GM19240 (cell line): ENCODE results near the gene RNF215.
A peak's percentile ranks its signal among the peaks of the same experiment; 100 is the strongest.

ENCODE experiments used
- DNase-seq: peaks from one replicate; pipeline ENCODE4 v3.0.0; 2011; ENCODE audit warnings: low spot score; ENCODE audit not compliant: insufficient read length

RNF215 gene

DNA sequence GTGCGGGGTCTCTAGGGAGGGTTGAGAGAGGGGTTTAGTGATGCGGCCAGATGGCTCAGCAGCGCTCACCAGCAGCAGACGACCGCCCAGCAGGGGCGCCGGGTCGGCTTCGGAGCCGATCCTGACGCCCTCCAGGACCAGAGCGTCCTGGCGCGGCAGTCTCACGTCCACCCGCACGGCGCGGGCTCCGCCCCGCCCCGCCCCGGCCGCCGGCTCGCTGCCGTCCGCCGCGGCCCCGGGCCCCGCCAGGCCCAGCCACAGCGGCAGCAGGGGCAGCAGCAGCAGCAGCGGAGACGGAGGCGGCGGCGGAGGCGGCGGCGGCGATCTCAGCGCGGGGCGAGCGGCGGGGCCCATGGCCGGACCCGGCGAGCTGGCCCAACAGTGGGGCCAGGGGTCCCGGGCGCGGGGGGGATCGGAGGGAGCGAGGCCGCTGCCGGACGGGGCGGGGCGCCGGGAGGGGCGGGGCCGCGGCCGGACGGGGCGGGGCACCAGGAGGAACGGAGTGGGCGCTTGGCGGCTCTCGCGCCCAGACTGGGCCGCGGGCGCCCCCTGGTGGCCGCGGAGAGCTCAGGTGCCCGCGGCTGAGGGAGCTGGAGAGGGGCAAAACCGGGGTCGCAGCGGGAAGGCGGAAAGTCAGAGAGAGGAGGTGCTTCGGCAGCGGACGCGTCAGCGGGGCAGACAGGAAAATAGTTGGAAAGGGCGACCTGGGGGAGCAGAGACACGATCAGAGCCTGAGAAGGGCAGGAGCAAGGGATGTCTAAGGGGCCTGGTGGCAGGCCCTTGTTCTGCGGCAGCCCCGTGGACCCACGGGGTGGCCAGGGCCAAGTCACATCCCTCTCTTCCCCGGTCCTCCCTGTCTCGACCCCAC lies at the start of gene RNF215:
Gene RNF215 (minus strand): TSS at position 452 of the 868 bp plus-strand sequence. CDS start 98 bp downstream, at position 354.
- peak; percentile 83 for DNase-seq

- DNase-seq = no peak
These were observed 49.0 kb upstream of the RNF215 start for GRCh38 chr22:30436196-30436595.

GRCh38 chr22:30435674-30436126 lies 48.5 kb upstream of the RNF215 start:
- DNase-seq = peak; percentile 25

GRCh38 chr22:30434843-30435242 lies 47.6 kb upstream of the RNF215 start:
- DNase-seq = no peak

GRCh38 chr22:30433773-30434172 lies 46.6 kb upstream of the RNF215 start:
- DNase-seq = no peak

DNA sequence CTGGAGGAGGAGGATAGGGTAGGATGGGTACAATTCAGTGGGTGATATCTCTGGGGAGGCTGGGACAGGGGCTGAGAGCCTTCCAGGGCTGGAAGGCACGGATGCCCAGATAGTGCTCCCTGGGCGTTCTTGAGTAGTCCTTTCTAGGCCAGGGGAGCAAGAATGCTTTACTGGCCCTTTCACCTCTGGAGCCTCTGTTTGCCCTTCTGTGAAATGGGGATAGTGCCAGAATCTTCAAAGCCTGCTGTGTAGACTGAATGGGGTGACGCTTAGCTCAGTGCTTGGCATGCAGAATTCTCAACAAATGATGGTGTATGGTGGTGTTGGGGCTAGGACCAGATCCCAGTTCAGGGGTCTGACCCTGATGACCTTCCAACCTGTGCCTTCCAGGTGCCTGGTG lies 46.0 kb upstream of the RNF215 start:
- no peak for DNase-seq

- DNase-seq = no peak
These were observed 45.3 kb upstream of the RNF215 start for GRCh38 chr22:30432520-30432919.

DNA sequence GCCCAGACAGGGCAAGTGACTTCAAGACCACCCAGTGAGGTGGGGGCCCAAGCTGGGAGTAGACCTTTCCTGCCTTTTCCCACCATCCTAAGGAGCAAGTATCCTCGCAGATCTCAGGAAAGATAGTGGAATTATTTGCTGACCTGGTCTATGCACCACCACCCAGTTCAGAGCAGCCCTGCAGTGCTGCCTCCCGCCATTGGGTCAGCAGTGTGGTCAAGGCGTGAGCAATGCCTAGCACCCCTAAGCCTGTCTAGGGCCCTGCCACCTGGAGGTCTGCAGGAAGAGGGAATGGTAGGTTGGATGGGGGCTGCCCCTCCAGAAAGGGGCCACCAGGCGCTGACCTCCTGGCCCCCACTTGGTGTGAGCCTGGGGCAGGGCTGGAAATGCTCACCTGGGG lies 44.9 kb upstream of the RNF215 start:
- no peak for DNase-seq

- no peak for DNase-seq
These were observed 43.7 kb upstream of the RNF215 start for GRCh38 chr22:30430933-30431332.

GRCh38 chr22:30429887-30430286 lies 42.7 kb upstream of the RNF215 start:
- DNase-seq = no peak

DNA sequence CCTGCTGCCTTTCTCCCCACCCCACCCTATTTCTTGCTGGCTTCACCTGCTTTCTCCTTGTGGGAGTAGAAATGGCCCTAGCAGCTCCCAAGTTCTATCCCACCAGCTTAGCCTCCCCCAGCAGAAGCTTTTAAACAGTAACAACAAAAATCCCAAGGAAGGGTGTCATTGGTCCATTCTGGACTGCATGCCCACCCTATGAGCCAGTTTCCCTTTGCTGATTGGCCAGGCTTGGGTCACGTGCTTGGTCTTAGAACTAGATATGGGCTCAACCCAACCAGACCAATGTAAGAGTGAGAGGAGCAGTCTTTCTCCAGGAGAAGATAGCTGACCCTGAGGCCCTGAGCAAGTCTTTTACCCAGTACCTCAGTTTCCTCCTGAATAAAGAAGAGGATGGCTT lies 40.7 kb upstream of the RNF215 start:
- no peak for DNase-seq

DNA sequence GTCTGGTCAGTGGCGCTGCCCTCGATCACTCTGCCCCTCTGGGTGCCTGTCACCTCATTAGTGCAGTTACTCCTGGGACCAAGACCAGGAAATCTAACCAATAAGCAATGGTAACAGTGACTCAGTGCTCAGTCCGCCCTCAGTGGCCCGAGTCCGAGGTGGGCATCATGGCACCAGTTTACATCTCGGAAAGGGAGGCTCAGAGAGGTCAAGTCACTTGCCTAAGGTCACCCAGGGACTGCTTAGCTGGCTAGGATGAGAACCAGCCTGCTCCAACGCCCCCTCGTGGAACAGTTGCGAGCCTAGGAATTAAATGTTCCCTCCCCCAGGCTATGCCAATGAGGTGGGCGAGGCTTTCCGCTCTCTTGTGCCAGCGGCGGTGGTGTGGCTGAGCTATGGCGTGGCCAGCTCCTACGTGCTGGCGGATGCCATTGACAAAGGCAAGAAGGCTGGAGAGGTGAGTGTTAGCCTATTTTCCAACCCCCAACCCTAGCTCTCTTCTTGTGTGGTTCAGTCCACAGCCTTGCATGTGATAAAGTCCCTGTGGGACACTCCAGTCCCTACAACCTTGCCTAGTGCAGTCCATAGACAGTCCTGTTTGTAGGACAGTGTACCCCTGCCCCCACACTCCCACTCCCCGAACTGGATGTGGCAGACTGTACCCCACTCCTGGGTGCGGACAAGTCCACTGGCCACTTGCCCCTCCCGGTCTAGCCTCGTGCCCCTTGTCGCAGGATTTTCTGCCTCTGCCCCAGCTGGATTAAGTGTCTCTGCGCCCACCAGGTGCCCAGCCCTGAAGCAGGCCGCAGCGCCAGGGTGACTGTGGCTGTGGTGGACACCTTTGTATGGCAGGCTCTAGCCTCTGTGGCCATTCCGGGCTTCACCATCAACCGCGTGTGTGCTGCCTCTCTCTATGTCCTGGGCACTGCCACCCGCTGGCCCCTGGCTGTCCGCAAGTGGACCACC lies 39.5 kb upstream of the RNF215 start:
- DNase-seq = peak; percentile 45

DNA sequence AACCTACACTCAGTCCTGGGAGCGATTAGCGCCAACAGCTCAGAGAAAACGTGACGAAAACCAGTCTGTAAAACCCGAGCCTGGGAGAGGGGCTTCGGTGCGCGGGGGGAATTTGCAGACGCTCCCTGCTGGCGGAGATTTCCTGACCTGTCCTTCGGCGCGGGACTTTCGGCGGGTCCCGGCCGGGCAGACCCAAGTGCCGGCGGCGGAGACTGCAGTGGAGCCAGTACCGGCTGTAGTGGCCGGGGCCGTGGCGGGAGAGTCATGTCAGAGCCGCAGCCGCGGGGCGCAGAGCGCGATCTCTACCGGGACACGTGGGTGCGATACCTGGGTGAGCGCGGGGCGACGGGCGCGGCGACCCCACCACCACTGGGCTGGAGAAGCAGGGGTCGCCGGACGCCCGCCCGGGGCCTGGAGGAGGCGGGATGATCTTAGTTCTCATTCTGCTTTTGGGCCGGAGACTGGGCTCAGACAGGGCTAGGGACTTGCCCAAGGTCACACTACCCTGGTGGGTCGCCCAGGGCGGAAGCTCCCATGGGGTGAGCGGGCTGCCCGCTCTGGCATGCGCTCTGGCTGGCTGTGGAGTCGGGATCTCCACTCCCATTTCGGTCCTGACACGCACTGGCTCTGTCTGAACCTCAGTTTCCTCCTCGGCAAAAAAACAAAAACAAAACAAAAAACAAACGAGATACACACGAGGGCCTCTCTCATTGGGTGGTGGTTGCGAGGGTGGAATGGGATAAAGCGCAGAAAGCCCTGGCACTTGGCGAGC lies 38.6 kb upstream of the RNF215 start, which contains the start of gene MTFP1:
Gene MTFP1 (plus strand): TSS at position 153 of the 772 bp plus-strand sequence. CDS start 112 bp downstream, at position 265.
- no peak for DNase-seq

- DNase-seq = no peak
These were observed 38.1 kb upstream of the RNF215 start for GRCh38 chr22:30425327-30425615.

- no peak for DNase-seq
These were observed 37.5 kb upstream of the RNF215 start for GRCh38 chr22:30424534-30425326.

DNA sequence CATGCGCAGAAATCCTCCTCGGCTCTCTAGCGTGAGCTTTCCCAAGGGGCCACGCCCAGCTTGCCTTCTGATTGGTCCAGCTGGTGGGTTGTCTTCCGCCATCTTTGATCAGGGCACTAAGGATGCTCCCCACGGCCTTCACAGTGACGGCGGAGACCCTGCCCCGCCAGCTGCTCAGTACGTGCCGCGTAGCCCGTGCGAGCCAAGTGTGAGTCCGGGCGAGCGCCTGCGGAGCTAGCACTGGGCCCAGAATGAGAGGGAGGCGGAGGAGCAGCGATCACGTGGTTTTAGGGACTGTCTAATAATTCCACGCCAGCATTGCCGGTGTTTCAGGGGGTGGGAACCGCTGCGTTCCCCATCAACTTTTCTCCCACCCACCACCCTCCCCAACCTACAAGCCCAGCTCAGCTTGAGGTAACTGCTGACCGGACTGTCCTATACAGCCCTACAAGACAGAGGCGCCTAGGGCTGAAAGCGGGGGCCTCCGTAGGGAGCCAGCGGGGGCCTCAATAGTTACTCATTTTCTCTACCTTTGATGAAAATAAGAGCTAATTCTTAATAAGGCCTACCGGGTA lies 36.8 kb upstream of the RNF215 start:
- DNase-seq = peak; percentile 94

DNA sequence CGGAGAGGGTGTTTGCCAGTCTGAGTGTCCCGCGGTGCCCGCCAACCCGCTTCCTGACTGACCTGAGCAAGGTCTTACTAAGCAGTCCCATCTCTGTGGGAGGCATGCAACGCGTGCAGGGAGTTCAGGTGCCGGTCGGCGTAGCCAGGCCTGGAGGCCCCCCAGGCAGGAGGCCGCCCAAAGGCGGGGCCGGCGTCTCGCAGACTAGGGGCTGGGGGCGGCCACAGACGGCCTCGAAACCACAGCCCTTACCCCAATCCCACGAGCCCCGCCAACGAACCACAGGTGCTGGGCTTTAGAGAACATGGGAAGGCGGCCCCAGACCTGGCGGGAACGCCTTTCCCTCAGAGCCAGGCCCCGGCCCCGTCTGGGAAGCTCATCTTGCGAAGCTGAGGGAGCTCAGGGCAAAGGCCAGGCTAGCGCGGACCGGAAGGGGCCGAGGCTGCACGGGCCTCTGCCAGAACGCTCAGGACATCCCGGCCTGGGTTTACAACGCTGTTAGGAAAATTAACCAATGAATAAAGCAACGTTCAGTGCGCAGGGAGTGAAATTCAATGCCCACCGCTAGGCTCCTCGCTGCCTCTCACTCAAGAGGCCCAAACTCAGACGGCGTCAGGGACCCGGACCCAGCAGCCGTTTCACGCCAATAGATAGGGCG lies 36.2 kb upstream of the RNF215 start:
- no peak for DNase-seq

- DNase-seq = no peak
These were observed 35.5 kb upstream of the RNF215 start for GRCh38 chr22:30422481-30423300.
